ENCODE measurements around the gene CHRDL1.

DNA sequence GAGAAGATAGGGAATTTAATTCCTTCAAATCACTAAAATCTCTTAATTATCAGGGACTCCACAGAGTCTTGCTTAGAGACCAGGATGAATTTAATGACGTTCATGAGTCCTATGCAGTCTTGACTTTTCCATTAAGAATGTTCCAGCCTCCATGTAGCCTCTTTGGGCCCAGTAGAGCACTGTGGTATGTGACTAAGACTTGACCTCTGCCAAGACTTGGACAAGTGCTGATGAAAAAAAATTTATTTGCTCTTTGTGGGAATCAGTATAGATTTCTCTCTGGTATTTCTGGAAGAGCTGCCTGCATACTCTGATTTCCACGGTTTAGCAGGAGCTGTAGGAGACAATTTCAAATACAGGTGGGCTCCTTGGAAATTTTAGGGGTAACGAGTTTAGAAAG is 40.6 kb downstream of the CHRDL1 start:
- TF ChIP-seq YY1 (IDR thresholded peaks at IDR 0.05; ENCODE audit: insufficient read depth, insufficient read length): no peak
- no peak for TF ChIP-seq ZNF274 (IDR thresholded peaks at IDR 0.05; ENCODE audit: low read depth, low read length)

Measured in NT2/D1 (cell line).